SU-DHL-6 (cell line): Measurements from ENCODE around the gene CCNY.

Experiments used
- CTCF ChIP-seq: fragments of 200-600 bp; sonication (generic); IDR thresholded peaks from one replicate; pipeline ENCODE4 v1.5.1; 2017; ENCODE audit warnings: antibody characterized with exemption, mild to moderate bottlenecking, low read length, moderate library complexity; ENCODE audit not compliant: insufficient read depth, poor library complexity, severe bottlenecking
- EZH2phosphoT487 ChIP-seq: fragments of 200-600 bp; sonication (generic), shearing (Covaris generic); conservative IDR thresholded peaks from 2 replicates; pipeline ENCODE4 v1.6.1; 2018; ENCODE audit warnings: mild to moderate bottlenecking, antibody characterized with exemption, low read length, moderate library complexity, mixed read lengths

DNA sequence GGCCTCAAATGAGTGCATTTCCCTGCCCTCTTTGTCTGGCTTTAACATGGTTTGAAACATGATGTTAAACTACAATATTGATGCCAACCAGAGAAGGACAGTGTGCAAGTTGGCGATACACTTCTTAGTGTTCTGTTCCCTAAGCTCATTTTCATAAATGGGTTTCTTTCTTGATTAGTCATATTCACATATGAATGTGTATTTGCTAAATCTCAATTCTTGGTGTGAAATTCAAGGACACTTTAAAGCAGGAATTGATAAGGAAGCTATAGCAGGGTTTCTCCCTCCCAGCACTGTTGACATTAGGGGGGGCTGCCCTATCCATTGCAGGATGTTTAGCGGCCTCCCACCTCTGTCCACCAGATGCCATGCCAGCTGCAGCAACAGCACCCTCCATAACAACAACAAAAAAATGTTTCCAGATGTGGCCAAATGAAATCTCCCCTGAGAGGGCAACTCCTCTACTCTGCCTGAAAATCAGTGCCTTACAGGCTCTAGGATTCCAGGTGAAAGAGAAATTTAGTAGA lies 13.1 kb downstream of the CCNY start:
- TF ChIP-seq CTCF (no peak), EZH2phosphoT487 (no peak)
